GM04503 (cell line): ENCODE data around the gene ADGRV1.
"Not testable (repeated sequence)": the region's sequence is repeated elsewhere in the genome, so short reads cannot be mapped to it uniquely, and the experiment has no call there.

Source experiments
- DNase-seq: peaks from one replicate; pipeline ENCODE4 v3.0.0-alpha.2; 2012; ENCODE audit warnings: low read depth

The ADGRV1 gene

GRCh38 chr5:90809311-90810056 lies 250.9 kb downstream of the ADGRV1 start:
- no peak for DNase-seq

- no peak for DNase-seq
Measured at GRCh38 chr5:90810211-90810610, 251.6 kb downstream of the ADGRV1 start.

GRCh38 chr5:90813392-90813791 lies 254.8 kb downstream of the ADGRV1 start:
- no peak for DNase-seq

- DNase-seq: not testable (repeated sequence)
Measured at GRCh38 chr5:90822062-90822461, 263.5 kb downstream of the ADGRV1 start.

GRCh38 chr5:90824436-90824835 lies 265.8 kb downstream of the ADGRV1 start:
- DNase-seq: no peak

GRCh38 chr5:90830058-90830457 lies 271.5 kb downstream of the ADGRV1 start:
- DNase-seq: no peak

- no peak for DNase-seq
Measured at GRCh38 chr5:90833753-90834152, 275.2 kb downstream of the ADGRV1 start.

GRCh38 chr5:90834711-90835110 lies 276.1 kb downstream of the ADGRV1 start:
- DNase-seq: no peak

GRCh38 chr5:90843443-90843842 lies 284.8 kb downstream of the ADGRV1 start:
- no peak for DNase-seq

- DNase-seq: no peak
Measured at GRCh38 chr5:90844931-90845330, 286.3 kb downstream of the ADGRV1 start.

GRCh38 chr5:90845723-90846554 lies 287.3 kb downstream of the ADGRV1 start:
- DNase-seq: no peak

GRCh38 chr5:90847606-90848005 lies 289.0 kb downstream of the ADGRV1 start:
- DNase-seq: not testable (repeated sequence)

- DNase-seq: no peak
Measured at GRCh38 chr5:90849939-90850338, 291.3 kb downstream of the ADGRV1 start.

GRCh38 chr5:90852531-90852930 lies 293.9 kb downstream of the ADGRV1 start:
- no peak for DNase-seq

GRCh38 chr5:90853750-90854149 lies 295.2 kb downstream of the ADGRV1 start:
- DNase-seq: no peak

- no peak for DNase-seq
Measured at GRCh38 chr5:90854169-90854568, 295.6 kb downstream of the ADGRV1 start.

- no peak for DNase-seq
Measured at GRCh38 chr5:90855296-90856010, 296.9 kb downstream of the ADGRV1 start.

- DNase-seq: no peak
Measured at GRCh38 chr5:90861843-90862586, 303.4 kb downstream of the ADGRV1 start.

GRCh38 chr5:90865180-90865579 lies 306.6 kb downstream of the ADGRV1 start:
- no peak for DNase-seq

- no peak for DNase-seq
Measured at GRCh38 chr5:90866333-90866732, 307.7 kb downstream of the ADGRV1 start.

GRCh38 chr5:90866915-90867731 lies 308.5 kb downstream of the ADGRV1 start:
- DNase-seq: peak; percentile 26
